ENCODE results near the gene ORC1.

Gene ORC1

GRCh38 chr1:52352690-52353089 lies 51.5 kb downstream of the ORC1 start:
- no peak for DNase-seq (ENCODE audit: low spot score)
- Histone ChIP-seq H3K27ac (ENCODE audit: poor library complexity, severe bottlenecking) (no peak overlapping the region), H3K4me3 (ENCODE audit: severe bottlenecking) (no peak overlapping the region), H3K9me3 (ENCODE audit: severe bottlenecking) (no peaks in the 10 kb centered on the region), H3K4me1 (ENCODE audit: insufficient read depth, poor library complexity, severe bottlenecking) (no peaks in the 10 kb centered on the region), H3K27me3 (ENCODE audit: insufficient read depth, poor library complexity, severe bottlenecking) (no peaks in the 10 kb centered on the region), H3K36me3 (ENCODE audit: low read depth) (peaks cover 66% of the 10 kb centered on the region)
- ATAC-seq (ENCODE audit: low read depth), result no peak
- TF ChIP-seq, protein P1, sequence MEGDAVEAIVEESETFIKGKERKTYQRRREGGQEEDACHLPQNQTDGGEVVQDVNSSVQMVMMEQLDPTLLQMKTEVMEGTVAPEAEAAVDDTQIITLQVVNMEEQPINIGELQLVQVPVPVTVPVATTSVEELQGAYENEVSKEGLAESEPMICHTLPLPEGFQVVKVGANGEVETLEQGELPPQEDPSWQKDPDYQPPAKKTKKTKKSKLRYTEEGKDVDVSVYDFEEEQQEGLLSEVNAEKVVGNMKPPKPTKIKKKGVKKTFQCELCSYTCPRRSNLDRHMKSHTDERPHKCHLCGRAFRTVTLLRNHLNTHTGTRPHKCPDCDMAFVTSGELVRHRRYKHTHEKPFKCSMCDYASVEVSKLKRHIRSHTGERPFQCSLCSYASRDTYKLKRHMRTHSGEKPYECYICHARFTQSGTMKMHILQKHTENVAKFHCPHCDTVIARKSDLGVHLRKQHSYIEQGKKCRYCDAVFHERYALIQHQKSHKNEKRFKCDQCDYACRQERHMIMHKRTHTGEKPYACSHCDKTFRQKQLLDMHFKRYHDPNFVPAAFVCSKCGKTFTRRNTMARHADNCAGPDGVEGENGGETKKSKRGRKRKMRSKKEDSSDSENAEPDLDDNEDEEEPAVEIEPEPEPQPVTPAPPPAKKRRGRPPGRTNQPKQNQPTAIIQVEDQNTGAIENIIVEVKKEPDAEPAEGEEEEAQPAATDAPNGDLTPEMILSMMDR (IDR thresholded peaks at IDR 0.05; ENCODE audit: poor library complexity, severe bottlenecking), result no peak

DNA sequence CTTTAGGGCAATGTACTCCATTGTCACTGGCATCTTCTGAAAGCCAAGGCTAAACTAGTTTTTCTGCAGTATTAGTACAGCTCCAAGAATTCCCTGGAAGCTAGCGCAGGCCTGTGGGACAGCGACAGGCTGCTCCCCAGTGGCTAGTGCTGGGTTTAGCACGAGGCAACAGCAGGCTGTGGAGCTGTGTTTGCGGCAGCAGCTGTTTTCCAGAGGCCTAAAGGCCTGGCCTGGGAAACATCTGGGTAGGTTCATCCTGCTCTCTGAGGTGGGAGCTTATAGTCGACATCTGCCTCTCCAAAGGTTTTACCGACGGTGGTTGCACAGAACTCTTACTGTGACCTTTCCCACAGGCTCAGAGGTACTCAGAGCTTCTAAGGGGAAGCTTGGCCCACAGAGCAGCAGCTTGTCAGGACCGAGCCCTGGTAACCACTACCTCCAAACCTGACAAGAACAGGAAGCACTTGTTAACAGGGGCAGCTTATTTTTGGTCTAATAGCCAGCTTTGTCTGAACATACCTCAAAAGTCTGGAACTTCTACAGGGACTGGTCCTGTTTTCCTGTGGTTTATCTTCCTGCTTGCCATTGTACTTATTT lies 55.4 kb downstream of the ORC1 start:
- no peak for DNase-seq (ENCODE audit: low spot score)
- Histone ChIP-seq H3K36me3 (ENCODE audit: low read depth) (peaks cover 35% of the 10 kb centered on the region), H3K9me3 (ENCODE audit: severe bottlenecking) (no peaks in the 10 kb centered on the region), H3K4me1 (ENCODE audit: insufficient read depth, poor library complexity, severe bottlenecking) (no peaks in the 10 kb centered on the region), H3K4me3 (ENCODE audit: severe bottlenecking) (no peak overlapping the region), H3K27ac (ENCODE audit: poor library complexity, severe bottlenecking) (no peak overlapping the region), H3K27me3 (ENCODE audit: insufficient read depth, poor library complexity, severe bottlenecking) (no peaks in the 10 kb centered on the region)
- ATAC-seq (ENCODE audit: low read depth), result peak; percentile 58
- TF ChIP-seq, protein P1 (IDR thresholded peaks at IDR 0.05; ENCODE audit: poor library complexity, severe bottlenecking), result no peak

GRCh38 chr1:52346653-52347052 lies 57.6 kb downstream of the ORC1 start:
- ATAC-seq (ENCODE audit: low read depth) (no peak), DNase-seq (ENCODE audit: low spot score) (no peak)
- Histone ChIP-seq H3K9me3 (ENCODE audit: severe bottlenecking) (no peaks in the 10 kb centered on the region), H3K4me3 (ENCODE audit: severe bottlenecking) (no peak overlapping the region), H3K27me3 (ENCODE audit: insufficient read depth, poor library complexity, severe bottlenecking) (no peaks in the 10 kb centered on the region), H3K4me1 (ENCODE audit: insufficient read depth, poor library complexity, severe bottlenecking) (no peaks in the 10 kb centered on the region), H3K36me3 (ENCODE audit: low read depth) (peaks cover 23% of the 10 kb centered on the region), H3K27ac (ENCODE audit: poor library complexity, severe bottlenecking) (no peak overlapping the region)
- TF ChIP-seq, protein P1 (IDR thresholded peaks at IDR 0.05; ENCODE audit: poor library complexity, severe bottlenecking), result no peak

DNA sequence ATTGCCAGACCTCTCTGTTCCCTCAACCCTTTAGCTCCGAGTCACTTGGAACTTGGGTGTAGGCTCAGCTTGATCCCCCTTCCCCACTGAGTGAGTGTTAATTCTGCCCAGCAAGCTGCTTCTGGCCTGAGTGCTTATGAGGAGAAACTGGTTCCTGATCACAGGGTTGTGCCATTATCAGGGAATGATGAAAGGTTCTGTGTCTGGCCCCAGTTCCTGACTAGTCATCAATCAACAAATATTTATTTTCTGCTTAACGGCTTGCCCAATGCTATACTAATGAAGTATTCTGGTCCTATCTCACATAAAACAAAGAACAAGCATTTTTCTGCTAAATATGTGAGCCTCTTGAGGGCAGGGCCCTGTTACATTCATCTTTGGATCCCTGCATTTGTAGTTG lies 59.0 kb downstream of the ORC1 start:
- Histone ChIP-seq H3K36me3 (ENCODE audit: low read depth) (peaks cover 10% of the 10 kb centered on the region; the same call in 1 of the 2 replicates), H3K9me3 (ENCODE audit: severe bottlenecking) (no peaks in the 10 kb centered on the region), H3K27me3 (ENCODE audit: insufficient read depth, poor library complexity, severe bottlenecking) (no peaks in the 10 kb centered on the region), H3K4me3 (ENCODE audit: severe bottlenecking) (no peak overlapping the region), H3K27ac (ENCODE audit: poor library complexity, severe bottlenecking) (no peak overlapping the region), H3K4me1 (ENCODE audit: insufficient read depth, poor library complexity, severe bottlenecking) (no peaks in the 10 kb centered on the region)
- ATAC-seq (ENCODE audit: low read depth) (no peak), DNase-seq (ENCODE audit: low spot score) (no peak)
- TF ChIP-seq, protein P1 (IDR thresholded peaks at IDR 0.05; ENCODE audit: poor library complexity, severe bottlenecking), result no peak

GRCh38 chr1:52343979-52344378 lies 60.2 kb downstream of the ORC1 start:
- no peak overlapping the region for H3K27ac ChIP-seq (ENCODE audit: poor library complexity, severe bottlenecking)
- H3K4me3 ChIP-seq (ENCODE audit: severe bottlenecking), result no peak overlapping the region
- peaks cover 8% of the 10 kb centered on the region; the same call in 1 of the 2 replicates for H3K36me3 ChIP-seq (ENCODE audit: low read depth)
- DNase-seq (ENCODE audit: low spot score) (no peak), ATAC-seq (ENCODE audit: low read depth) (no peak)
- TF ChIP-seq, protein P1 (IDR thresholded peaks at IDR 0.05; ENCODE audit: poor library complexity, severe bottlenecking), result no peak
- no peaks in the 10 kb centered on the region for H3K9me3 ChIP-seq (ENCODE audit: severe bottlenecking)
- H3K4me1 ChIP-seq (ENCODE audit: insufficient read depth, poor library complexity, severe bottlenecking), result no peaks in the 10 kb centered on the region
- H3K27me3 ChIP-seq (ENCODE audit: insufficient read depth, poor library complexity, severe bottlenecking), result no peaks in the 10 kb centered on the region
